NCI-H1930 (cell line): ENCODE measurements around the gene ATG5.
"Not testable (repeated sequence)": the region's sequence is repeated elsewhere in the genome, so short reads cannot be mapped to it uniquely, and the experiment has no call there.

Experiments
- DNase-seq, 2 experiments: peaks; one replicate each; lab custom pipeline; 2025; lab: John Stamatoyannopoulos, UW

The ATG5 gene

DNA sequence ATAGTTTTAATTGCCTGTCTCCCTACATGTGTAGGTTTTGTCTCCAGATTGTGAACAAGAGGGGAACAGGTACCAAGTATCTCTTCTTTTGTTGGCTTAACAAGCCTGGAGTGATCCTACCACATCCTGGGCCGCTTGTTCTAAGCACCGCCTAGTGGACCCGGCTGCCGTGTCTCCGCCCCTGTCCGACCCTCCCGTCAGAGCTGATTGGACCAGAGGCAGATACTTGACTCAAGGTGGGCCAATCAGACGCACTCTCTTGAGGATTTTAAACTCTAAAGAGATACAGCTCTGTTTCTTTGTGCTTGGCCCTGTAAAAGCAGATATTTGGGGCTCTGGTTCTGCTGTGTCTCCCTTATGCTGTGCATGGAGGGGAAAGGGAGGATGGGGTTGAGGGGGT is 171.2 kb downstream of the ATG5 start:
- DNase-seq: no peak

DNA sequence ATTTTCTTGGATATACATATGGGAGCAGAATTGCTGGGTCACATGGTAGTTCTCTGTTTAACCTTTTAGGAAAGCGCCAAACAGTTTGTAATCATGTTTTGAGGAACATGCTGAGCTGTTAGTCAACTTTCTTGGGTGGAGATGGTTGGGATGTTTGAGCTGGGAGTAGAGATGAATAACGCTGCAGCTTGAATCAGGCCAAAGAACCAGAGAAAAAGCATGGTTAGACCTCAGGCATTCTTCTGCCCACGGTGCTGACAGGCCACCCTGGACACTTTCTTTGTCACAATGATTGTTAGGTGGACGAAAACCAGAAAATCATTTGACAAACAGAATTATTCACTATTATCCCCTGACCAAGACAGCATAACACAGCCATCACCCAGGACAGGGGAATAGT is 172.6 kb downstream of the ATG5 start:
- no peak for DNase-seq

DNA sequence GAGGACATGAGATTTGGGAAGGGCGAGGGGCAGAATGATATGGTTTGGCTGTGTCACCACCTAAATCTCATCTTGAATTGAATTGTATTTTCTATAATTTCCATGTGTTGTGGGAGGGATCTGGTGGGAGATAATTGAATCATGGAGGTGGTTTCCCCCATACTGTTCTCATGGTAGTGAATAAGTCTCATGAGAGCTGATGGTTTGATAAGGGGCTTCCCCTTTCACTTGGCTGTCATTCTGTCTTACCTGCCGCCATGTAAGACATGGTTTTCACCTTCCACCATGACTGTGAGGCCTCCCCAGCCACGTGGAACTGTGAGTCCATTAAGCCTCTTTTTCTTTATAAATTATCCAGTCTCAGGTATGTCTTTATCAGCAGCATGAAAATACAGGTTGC is 173.1 kb downstream of the ATG5 start:
- DNase-seq: not testable (repeated sequence)

DNA sequence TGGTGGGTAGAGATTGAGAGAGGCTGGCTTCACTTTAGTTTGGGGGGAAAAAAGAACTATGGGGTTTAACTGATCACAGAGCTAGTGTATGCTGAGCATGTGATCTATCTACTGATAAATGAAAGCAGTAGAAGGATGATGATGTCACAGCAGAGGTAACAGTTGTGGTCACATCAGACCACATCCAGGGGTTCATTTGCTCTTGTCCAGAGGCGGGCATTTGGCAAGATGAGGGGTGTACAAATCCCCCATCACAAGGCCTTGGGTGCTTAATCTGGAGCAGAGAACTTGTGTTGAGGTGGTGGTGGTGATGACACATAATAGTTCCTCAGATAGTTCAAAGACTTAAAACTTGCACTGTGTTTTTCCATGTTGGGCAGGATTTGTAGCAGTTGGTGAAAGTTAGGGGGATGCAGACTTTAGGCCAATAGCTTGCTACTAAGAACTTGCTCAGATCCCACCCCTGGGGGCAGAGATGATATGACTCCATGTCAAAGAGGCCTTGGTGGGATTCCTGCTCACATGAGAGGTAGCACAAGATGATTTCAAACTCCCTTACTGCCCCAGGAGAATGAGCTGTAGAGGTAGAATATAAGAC is 176.0 kb downstream of the ATG5 start:
- no peak for DNase-seq

DNA sequence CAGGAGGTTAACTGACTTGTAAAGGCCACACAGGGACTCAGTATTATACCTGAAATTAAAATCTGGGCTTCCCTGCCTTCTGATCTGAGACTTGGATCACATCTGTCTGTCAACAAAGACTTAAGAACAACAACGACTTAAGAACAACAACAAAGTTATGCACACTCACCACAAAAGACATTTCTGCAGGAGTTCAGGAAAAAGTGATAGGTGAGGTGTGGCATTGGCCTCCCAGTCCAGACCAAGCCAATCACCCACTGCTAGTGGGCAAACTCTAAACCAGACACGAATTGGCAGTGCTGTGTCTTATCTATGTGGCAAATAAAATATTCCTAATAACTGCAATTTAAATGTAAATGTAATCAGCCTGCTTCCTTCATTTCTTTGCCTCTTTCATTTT is 178.1 kb downstream of the ATG5 start:
- no peak for DNase-seq

DNA sequence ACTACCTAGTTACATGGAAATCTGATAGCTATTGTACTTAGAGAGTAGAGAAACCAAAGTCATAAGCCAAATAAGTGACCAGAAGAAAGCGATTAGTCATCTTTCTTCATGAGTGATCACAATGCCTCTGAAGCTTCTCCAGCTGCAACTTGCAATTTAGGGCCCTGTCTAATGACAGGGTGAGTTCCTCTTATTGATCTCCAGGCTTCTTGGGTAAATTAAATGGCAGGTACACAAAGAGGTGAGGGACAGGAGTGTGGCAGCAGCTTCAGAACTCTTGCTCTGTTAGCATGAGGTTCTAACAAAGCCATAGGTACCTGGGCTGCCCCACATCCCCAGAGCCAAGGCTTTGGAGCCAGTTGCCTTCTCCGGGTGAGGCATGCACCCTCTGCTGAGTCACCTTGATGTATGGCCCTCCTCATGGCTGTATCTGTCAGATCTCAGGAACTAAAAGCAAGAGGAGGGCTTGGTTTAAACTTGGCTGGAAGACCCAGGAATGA is 178.7 kb downstream of the ATG5 start:
- no peak for DNase-seq

DNA sequence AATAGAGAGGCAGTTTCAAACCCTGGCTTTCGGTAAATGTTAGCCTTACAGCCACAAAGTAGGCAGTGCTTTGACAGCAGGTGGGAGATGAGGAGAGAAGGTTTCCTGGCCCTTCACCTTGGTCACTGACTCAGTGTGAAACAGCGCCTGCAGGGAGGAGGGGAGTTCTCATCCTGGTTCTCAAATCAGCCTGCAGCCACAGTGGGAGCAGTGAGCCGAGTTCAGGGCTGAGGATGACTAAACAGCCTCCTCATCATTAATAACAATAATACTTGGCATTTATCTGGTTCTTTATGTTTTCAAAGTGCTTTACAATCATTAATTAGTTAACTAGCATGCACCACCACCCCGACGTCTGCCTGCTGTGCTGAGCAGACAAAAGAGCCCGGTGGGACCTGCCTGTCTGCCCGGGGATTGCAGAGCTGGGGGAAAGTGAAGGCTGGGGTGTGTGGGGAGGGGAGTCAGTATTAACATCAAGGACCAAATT is 179.8 kb downstream of the ATG5 start:
- no peak for DNase-seq

DNA sequence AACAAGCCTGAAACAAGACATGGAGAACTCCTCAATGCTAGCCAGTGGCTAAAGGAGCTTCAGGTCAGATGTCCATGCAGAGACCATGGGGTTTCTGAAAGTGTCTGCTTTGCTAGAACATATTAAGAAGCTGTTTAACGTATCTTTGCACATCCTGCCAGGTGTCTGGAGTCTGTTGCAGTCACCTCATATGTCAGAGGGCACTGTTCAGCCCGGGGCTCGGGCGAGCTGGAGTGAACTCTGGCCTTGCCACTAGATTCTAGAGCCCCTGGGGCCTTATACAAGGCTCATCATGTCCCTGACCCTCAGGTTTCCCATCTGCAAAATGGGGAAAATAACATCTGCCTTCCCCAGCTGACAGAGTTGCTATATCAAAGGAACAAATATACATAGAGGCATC is 180.4 kb downstream of the ATG5 start:
- DNase-seq: no peak

DNA sequence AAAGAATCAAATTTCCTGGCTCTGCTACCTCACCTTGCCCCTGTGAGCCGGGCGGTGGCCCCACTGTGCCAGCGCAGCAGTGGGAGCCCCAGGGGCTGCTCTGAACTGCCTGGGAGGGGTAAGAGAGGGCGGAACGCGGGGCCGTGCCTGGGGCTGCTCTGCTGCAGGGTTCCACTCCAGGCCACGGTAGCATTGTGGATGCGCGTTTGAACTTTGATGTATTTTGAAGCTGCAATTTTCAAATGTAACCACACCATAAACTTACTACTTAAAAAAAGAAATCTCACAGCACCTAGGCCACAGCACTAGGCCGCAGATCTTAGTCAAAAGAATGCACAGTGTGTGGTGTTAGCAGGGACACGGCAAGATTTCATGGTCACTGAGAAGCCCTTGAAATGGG is 181.9 kb downstream of the ATG5 start:
- no peak for DNase-seq

DNA sequence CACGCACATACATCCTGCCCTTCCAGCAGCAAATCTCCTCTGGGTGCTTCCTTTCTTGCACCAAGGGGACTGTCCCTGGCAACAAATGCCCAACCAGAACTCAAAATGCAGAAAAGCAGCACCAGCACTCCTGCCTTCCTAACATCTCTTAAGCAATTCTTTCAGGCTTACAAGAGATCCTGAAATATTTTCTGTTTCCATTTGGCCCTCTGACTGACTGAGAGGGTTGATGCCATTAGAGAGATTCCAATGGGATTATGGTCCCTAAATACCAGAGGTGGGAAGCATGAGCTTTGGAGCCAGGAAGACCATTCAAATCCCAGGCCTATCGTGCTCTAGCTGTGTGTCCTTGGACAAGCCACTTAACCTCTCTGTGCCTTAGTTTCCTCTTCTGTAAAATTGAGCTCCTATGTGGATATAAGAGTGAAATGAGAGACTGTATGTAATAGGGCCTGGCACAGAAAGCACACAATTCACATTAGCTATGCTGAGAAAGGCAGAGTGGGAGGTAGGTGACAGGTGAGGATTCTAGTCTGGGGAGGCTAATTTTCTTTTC is 182.6 kb downstream of the ATG5 start:
- DNase-seq: no peak

DNA sequence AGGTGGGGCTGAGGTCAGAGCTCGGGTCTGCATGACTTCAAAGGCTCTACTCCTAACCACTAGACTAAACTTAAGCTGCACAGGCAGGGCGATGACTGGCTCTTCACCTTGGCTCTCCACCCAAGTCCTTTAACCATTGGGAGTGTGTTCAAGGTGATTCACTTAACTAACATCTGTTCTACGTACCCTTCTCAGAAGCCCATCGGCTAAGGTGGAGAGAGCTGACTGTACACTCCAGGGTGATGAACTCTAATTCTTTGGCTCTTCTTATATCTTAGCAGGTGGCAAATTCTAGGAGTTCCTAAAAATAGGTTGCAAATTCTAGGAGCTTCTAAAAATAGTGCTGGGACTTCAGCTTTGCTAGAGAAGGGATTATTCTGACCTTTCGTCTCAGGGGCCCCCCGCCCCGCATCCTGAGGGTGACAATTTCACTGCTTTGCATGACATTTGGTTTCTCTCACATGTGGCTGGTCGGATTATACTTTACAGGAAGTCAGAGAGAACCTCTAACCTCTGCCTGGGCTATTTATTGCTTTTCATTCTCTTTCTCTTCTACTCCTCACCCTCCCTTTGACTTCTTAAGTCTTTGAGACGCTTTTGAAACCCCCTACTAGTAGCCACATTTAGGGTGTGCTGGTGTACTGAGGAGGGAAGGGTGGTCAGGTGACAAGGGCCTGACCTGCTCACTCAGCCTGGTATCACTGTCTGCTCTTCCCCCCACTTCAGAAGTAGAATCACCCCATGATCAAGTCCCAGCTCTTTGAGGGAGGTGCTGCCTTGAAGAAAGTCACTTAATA is 183.9 kb downstream of the ATG5 start:
- DNase-seq: no peak

DNA sequence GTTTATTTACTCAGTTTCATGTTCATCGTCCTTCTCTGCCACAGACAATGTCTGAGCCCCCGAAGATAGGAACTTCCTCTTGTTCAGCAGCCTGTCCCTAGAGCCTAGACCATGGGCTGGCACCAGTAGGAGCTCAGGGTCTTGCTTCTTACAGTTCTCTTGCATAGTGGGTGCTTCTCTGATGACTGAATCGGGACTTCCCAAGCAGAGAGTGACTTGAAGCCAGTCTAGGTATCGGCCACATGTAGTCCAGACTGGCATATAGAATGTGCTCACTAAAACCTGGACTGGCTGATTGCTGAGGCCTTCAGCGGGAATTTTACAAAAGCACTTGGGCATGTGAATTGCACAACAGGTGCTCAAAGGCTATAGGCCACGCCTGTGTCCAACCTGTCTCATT is 187.4 kb downstream of the ATG5 start:
- DNase-seq: no peak

DNA sequence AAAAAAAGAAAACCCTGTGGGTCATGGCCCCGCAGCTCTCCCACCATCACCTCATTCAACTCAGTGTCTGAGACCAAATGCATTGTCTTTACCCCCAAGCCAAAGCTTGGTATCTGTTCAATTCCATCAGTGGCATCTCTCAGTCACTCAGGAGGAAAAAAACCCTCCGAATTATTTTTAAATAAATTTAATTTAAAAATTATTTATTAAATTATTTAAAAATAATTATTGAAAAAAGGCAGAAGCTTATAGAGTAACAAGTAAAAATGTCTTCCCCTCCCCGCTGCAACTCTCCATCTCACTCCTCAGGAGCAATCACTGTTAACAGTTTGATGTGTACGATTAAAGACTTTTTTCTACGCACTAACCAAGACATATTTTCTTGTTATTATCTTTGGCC is 188.7 kb downstream of the ATG5 start:
- DNase-seq: no peak

DNA sequence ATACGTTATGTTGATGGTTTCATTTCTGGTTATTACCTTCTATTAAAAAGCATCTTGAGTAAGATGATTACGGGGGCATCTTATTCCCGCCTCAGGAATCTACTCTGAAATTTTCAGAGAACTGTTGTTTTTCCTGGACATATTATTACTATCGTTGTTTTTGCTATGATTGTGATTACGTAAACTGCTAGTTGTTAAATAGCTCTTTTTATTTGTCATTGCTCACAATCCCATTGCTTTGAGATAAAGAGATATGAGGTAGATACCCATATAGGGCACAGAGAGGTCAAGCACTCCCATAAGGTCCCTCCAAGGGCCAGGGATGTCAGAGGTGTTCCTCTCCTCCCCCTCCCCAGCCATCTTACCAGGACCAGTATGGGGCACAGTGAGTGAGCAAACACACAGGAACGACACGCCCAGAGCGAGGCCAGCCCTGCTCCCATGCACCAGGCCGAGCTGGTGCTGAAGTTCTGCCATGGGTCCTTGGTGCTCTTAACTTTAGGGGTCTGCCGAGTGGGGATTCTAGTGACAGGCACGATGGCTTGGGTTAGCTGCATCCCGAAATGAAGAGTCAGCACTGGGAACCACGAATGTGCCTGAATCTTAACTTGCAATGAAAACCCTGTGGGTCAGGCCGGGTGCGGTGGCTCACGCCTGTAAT is 189.5 kb downstream of the ATG5 start:
- no peak for DNase-seq

DNA sequence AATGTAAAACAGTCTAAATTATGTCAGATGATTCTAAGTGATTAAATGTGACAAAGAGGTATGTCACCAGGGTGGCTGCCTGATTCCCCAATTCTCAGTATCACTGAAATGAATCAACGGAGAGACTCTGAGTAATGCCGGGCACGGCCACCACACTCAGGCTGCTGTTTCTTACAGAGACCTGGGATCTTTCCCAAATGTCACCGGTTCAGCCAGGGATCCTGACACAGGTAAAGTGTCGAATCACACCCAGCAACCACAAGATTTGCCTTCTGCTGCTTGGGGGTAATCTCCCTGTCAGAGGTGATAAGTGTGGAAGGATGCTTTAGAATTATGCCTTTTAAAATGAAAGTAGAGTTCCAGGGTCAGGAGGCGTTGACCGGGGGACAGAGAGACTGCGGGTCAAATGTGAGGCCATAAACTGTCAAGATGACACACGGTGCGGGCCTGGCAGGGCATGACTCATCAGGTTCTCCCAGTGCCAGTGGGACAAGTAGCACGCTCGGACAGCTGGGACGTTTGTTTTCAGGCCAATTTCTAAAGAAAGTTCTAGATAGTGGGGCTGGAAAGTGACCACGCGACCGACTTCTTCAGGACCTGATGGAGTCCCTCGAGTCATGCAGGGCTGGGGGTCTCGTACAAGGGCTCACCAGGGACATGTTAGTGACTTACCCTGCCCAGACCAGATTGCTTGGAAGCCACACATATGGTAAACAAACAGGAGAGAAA is 190.5 kb downstream of the ATG5 start:
- no peak for DNase-seq
